GM19438 (cell line): Measurements from ENCODE around the gene NLK.
"Not testable (repeated sequence)": the region's sequence is repeated elsewhere in the genome, so short reads cannot be mapped to it uniquely, and the experiment has no call there.

Experiments
- ATAC-seq: cut with Tn5 transposase; IDR thresholded peaks from one replicate; pipeline ENCODE4 v1.9.1; 2021; ENCODE audit warnings: low read depth; ENCODE audit not compliant: unreplicated experiment

NLK gene

GRCh38 chr17:28144019-28144418 is 101.5 kb downstream of the NLK start:
- no peak for ATAC-seq

- ATAC-seq = no peak
Measured at GRCh38 chr17:28145348-28145747, 102.9 kb downstream of the NLK start.

DNA sequence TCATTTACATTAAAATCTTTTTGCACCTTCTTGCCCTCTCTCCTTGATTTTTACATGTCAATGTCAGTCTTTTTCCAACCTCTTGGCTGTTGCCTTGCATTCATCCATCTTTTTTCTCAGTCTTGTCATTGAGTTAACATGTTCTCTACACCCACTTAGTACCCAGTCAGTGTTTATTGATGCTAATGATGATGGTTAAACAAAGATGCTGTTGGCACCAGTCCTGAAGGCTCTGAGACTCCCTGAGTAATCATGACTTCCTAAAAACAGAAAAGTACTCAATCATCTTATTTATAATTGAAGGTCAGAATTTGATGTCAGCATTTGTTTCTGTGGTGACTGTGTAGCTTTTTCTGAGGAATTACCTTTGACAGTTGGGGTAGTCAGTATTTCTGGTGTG is 104.5 kb downstream of the NLK start:
- ATAC-seq = no peak

DNA sequence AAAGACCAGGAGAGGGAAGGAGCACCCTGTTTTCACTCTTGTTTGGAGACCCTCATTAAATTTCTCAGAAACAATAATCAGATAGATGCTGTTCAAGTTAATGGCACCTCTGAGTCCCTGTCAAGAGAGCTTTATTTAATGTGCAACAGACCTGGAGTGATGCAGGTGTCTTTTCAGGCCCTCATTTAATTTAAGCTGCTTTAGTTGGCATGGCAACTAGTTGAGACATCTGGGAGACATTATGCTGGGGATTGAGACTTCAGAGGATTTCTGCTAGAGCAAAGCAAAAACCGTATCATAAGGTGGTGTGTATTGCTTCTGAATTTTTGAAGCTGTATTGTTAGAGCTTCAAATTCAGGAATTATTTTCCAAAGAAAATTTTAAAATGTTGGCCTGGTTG is 108.5 kb downstream of the NLK start:
- no peak for ATAC-seq

DNA sequence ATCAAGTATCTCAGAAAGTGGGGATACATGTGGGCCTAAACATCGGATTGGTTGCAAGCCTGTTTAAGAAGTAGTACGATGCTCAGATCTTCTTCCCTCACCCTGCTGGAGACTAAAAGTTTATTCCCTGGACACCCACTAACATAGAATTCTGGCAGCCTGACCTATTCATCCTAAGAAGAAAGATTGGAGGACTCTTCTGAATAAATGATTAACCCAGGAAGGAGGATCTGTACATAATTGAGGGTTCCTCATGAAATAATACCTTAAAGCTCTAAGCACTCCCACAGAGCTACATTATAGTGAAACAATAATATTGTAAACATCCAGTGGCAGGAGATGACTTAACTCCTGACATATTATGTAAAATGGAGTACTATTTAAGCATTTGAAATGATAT is 111.7 kb downstream of the NLK start:
- no peak for ATAC-seq

DNA sequence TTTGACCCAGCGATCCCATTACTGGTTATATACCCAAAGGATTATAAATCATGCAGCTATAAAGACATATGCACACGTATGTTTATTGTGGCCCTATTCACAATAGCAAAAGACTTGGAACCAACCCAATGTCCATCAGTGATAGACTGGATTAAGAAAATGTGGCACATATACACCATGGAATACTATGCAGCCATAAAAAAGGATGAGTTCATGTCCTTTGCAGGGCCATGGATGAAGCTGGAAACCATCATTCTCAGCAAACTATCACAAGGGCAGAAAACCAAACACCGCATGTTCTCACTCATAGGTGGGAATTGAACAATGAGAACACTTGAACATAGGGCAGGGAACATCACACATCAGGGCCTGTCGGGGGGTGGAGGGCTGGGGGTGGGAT is 112.9 kb downstream of the NLK start:
- ATAC-seq = not testable (repeated sequence)

DNA sequence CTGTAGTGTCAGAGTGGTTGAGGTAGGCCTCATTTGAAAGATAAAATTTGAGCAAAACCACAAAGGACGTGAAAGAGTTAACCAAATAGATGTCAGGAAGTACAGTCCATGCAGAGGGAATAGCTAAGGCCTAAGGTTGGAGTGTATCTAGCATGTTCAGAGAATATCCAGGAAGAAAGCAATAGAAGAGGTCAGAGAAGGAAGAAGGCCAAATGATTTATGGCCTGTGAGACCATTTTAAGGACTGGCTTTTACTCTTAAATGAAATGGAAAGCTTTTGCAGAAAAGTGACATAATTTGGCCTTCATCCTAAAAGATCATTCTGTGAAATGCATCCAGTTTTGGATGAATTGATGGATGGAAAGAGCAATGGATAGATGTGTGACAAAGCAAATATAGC is 116.5 kb downstream of the NLK start:
- no peak for ATAC-seq

DNA sequence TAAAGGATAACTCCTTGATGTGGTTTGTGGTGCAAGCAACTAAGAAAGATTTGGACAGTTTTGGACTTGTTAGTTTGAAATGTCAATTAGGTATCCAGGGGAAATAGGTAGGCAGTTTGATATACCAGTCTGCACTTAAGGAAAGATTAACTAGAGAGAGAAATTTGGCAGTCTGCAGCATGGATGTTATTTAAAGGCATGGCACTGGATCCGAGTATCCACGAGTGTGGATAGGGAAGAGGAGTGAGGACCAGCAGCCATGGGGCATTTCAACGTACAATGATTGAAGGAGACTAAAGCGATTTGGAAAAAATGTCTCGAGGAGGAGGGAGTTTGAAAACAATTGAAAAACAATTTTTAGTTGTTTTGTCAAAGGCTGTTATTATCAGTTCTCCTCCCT is 117.4 kb downstream of the NLK start:
- no peak for ATAC-seq

DNA sequence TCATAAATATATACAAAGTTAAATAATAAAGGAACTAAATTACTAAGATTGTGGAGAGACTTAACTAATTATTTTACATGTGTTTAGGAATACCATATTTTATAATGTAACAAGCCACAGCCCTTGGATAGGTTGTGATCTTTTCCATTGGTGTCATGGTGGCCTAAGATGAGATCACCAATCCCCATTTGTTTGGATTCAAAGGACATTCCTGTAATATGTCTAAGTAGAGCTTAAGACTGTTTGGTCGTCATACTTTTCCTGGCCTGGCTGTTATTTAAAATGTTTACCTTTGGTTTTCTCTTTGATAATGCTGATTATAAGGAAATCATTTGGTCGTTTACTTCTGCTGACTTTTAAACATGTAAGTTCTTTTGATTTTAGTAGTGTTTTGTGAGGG is 118.1 kb downstream of the NLK start:
- no peak for ATAC-seq

DNA sequence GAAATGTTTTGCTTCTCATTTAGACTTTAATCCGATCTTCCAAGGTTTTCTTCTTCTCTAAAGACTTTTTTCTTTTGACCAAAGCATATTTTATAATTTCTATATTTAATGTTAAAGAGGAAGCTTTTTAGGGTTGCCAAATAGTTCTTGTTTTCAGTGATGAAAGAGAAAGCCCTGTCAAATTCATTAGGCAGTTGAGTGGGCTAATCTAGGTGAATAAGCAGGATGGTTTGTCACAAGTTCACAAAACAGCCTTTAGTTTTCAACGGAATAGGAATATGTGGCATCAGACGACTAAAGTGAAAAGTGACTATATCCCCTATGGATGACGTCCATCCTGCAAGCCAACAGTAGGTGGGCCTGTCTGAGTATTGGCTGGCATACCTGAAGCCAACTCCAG is 118.8 kb downstream of the NLK start:
- no peak for ATAC-seq

DNA sequence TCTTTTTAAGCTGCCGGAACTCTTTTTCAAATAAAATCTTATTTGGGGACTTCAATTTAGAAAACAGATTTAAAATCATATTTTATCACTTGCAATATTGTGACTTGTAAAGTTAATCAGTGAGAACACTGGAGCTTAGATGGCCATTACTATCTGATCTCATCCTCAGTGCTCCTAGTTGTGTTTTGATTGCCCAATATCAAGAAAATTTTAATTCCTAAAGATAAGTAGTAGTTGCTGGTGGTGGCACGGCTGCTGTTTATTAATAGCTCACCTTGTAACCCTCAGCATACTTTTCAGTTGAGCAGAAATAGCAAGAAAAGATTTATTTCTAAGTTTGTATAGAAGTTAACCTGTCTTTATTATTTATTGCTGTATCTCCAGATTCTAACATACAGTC is 124.0 kb downstream of the NLK start:
- ATAC-seq = no peak

DNA sequence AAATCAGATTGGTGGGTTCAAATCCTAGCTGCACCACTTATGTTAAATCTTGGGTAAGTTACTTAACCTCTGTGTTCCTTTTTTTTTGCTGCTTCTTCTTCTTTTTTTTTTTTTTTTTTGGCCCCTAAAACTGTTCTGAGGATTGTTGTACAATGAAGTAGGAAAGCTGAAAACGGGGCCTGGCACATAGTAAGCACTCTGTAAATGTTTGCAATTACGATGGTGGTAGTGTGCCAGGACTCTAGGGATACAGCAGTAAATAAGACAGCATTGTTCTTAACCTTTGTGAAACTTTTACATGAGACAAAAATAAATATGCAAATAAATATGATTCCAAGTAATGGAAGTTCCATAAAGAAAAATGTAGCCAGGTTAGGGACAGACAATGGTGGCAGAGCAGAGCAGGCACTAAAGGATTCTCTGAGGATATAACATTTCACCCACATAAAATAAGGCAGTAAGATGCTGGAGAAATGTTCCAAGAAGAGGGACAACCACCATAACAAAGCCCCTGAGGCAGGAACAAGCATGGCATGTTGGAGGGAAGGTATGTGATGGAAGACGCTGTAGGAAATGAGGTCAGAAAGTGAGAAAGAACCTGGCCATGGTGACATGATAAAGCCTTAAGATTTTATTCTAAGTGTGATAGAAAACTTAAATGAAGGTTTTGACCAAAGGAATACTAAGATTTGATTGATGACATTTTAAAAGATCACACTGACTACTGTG is 127.3 kb downstream of the NLK start:
- no peak for ATAC-seq

DNA sequence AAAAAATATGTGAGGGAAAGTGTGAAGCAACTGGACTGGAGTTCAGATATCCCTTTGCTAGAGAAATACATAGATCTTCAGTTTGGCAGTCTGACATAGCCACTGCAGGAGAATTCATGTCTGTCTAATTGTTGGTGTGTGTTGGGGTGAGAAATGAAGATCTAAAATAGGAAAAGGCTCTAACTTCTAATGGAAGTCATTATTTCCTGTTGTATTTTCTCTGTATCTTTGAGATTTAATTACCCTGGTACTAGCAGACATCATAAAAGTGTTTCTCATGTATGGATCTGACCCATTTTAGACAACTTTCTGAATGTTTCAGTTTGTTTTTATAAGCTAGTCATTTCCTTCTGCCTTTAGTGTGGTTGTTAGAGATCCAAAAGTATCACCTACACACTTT is 128.3 kb downstream of the NLK start:
- no peak for ATAC-seq

DNA sequence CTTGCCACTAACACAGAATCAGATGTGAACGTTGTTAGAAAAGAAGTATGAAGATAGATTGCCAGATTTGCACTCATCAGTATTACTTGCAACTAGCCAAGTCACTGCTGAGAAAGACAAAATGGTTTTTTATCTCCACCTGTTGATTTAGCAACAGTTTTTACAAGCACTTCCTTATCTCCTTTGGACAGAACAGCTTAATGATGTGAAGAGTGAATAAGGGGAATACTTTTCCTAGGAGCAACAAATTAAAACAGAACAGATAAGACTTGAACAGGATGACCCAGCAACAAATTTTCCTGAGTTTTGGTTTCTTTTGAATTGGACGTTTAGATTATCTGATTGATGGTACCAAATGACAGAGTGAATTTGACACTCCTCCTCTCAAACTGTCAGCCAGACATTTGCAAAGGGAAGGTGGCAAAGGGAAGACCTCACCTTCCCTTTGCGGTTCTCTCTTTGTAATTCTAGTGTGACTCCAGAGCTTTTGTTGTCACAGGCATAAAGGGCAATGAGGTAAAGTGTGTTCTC is 130.6 kb downstream of the NLK start:
- ATAC-seq = no peak

DNA sequence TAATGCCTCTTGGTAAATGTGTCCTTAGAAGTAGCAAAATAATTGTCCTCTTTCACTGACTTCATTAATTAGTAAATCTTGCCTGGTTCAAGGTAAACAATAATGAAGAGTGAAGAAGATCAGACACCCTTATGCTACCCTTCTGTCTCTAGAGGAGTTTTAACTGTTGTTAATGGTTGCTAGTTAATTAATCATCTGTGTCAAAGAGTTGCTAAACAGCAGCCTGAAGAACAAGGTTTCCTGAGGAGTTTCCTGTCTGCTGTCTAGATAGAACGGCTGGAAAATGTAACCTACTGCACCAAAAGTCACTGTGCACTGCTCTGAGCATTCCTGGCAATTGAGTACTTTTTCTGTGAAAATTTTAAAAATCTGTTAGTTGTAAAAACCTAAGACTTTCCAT is 131.3 kb downstream of the NLK start:
- ATAC-seq = no peak

GRCh38 chr17:28174352-28175046 is 132.0 kb downstream of the NLK start:
- ATAC-seq = no peak

GRCh38 chr17:28177351-28177750 is 134.9 kb downstream of the NLK start:
- no peak for ATAC-seq

- ATAC-seq = no peak
Measured at GRCh38 chr17:28178800-28179199, 136.3 kb downstream of the NLK start.

GRCh38 chr17:28180449-28180848 is 138.0 kb downstream of the NLK start:
- no peak for ATAC-seq

DNA sequence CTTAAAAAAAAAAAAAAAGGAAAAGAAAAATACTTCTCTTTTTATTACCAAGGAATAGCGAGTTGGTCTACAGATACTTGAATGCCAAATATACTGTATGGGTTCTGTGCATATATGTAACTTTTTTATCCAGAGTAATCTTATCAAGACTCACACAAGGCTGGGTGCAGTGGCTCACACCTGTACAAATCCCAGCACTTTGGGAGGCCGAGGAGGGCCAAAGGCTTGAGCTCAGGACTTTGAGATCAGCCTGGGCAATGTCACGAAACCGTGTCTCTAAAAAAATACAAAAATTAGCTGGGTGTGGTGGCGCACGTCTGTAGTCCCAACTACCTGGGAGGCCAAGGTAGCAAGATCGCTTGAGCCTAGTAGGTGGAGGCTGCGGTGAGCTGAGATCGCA is 139.1 kb downstream of the NLK start:
- ATAC-seq = no peak

DNA sequence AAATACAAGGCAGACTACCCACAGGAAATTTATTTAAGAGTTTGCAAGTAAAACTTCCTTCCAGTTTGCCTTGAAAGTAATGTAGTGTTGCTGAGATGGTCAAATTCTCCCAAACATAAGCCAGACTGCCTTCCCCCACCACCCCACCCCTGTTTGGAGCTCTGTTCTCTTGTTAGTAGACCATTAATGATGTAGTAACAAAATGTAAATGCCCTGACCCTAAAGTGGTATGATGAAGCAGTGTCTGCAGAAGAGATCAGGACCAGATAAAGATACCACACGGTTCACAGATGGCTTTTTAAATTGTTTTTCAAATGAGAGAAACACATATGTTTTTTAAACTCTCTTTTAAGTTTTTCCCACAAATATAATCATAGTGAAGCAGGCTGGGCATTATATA is 140.1 kb downstream of the NLK start:
- no peak for ATAC-seq

DNA sequence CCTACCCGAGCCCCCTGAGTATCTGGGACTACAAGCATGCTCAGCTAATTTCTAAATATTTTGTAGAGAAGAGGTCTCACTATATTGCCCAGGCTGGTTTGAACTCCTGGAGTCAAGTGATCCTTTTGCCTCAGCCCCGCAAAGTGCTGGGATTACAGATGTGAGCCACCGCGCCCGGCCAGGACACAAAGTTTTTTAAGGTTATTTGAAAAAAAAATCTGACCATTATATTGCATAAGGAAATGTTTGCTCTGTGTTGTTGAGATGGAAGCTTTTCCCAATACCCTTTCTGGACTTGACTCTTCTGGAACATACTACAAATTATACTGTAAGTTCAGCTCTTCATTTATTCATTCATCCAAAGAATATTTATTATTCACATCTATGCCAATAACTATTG is 143.2 kb downstream of the NLK start:
- no peak for ATAC-seq
